GM18858 (cell line): ENCODE data around the gene KRT77.
"Not testable (repeated sequence)": the region's sequence is repeated elsewhere in the genome, so short reads cannot be mapped to it uniquely, and the experiment has no call there.

Experiments
- ATAC-seq: cut with Tn5 transposase; IDR thresholded peaks from one replicate; pipeline ENCODE4 v1.9.1; 2021; ENCODE audit not compliant: unreplicated experiment

KRT77 gene

GRCh38 chr12:52703424-52703823, at the start of gene KRT77:
KRT77 (minus strand) TSS chr12:52703524; CDS start chr12:52703434, 90 bp downstream.
- ATAC-seq, result no peak

DNA sequence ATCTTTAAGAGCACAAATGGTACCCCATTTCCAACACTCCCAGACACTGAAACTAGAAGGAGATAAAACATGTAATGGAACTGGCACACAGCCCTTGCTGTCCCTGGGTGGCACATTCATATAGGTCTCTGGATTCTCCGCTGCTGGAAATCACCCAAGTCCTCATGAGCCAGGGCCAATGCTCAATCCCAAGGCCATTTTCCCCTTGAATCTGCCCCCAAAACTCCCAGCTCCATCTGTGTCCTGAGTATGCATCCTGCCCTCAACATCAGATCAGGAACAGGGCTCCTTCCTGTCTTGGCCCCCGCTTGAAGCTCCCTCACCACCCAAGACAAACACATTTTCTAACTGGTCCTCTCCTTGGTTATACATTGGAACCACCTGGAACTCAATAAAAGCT, 49.2 kb upstream of the KRT77 start:
- no peak for ATAC-seq

DNA sequence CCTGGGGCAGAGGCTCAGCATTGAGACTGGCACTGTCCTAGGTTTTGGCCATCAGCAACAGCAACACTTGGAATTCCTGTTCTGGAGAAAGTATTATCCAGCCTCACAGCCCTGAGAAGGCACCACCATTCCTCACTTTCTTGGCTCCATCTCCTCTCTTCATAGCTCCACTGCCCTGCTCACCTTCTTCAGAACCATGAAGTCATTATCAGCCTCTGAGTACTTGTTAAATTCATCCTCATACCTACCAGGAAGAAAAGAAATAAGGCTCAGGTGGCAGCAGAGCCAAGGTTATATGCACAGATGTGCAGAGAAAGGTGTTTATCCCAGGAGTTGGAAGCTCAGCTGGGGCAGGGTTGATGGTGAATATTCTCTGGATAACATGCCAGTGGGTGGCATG, 48.5 kb upstream of the KRT77 start:
- no peak for ATAC-seq

- not testable (repeated sequence) for ATAC-seq
Measured at GRCh38 chr12:52750532-52750931, 47.2 kb upstream of the KRT77 start.

DNA sequence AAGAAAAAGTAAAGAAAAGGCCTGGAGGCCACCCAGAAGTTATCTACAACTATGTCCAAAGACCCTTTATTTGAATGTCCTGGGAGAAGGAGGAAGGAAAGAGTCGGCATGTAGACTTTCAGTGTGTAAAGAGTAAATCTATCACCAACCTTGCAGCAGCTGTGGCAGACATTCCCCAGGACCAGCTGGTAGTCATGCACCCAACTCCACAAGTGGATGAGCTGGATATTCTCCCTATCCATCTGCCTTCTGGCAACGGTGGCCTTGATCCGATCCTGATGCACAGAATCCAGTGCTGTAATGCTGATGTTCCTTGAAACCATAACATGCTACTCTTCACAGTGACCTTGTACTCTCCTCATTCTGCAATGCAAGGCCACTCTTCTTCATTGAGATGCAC, 46.5 kb upstream of the KRT77 start:
- ATAC-seq, result no peak

GRCh38 chr12:52748578-52748977, 45.3 kb upstream of the KRT77 start:
- no peak for ATAC-seq

DNA sequence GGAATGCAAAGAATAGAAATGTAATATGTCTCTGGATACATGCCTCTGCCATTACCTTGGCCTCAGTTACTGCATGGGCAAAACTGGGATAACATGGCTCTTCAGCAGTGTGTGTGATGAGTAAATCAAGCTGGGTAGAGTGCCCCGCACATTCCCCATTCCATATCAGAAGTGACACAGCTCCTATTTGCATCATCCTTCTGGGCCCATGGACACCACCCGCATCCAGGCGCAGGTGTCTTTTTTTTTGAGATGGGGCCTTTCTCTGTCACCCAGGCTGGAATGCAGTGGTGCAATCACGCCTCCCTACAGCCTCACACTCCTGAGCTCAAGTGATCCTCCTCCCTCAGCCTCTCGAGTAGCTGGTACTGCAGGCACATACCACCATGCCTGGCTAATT, 42.2 kb upstream of the KRT77 start:
- ATAC-seq, result no peak

DNA sequence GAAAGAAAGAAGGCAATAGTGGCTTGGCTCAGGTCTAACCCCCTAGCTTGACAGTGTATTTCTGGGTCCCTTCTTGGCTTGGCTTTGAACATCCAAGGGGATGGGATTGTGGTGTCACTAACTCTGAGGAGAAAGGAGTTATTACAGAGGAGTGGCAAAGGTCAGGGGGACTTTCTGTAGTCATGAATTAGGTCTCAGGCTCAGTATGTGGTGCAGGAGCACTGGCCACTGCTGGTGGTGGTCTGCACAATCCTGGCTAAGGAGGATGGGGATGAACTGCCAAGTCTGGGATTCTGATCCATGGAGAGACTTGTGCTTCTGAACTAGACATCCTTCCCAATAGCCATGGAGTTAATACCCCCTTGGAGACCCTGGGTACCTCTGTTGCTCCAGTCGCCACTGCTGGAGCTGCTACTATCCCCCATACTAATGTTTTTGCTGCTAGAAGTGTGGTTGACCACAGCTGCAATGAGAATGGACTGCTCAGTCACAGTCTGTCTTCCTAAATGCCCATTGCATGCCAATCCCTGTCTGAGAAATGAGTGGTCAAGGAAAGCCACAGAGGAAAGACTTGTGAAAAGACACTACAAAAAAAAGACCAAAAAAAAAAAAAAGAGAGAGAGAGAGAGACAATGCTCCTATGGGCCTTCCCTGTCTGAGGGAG, 41.3 kb upstream of the KRT77 start:
- ATAC-seq, result no peak

DNA sequence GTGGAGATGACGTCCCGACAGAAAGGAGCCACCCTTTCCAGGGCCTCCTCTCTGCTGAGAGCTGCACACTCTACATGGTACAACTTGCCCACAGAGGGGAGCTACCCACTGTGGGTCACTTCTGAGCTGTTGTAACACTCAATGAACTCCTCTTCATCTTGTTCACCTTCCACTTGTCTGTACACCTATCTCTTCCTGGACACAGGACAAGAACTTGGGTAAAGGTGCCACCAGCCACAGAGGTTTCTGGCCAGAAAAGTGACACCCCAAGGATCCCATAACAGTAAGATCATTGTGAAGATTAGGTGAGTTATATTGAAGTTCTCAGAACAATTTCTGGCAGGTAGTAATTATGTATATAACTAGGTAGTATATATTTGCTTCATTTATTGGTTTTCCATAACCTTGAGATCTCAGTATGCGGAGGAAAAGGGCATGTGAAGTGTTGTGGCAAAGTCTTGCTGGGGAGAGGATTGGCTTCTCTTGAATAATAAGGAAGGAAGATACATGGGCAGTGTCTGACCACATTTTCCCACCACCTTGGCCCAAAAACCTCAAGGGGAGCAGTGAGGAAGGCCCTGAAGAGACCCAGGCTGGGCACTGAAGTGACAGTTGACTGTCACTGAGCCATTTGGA, 39.6 kb upstream of the KRT77 start:
- ATAC-seq, result no peak

DNA sequence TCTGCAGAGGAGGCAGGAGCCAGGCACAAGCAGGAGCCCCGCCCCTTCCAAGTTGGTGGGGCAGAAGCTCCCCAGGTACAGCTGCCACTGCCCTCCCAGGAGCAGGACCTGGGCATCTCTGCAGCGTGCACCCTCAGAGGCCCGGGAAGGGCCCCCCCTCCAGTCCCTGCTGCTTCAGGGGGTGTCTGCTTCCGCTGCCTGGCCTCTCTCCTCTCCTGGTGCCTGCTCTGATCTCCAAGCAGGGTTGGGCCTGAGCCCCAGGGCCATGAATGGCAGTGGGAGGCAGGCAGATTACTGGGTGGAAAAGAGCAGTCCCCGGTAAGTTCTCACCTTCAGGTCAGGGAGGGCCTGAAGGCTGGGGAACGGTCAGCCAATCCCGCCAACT, 38.9 kb upstream of the KRT77 start:
- no peak for ATAC-seq

DNA sequence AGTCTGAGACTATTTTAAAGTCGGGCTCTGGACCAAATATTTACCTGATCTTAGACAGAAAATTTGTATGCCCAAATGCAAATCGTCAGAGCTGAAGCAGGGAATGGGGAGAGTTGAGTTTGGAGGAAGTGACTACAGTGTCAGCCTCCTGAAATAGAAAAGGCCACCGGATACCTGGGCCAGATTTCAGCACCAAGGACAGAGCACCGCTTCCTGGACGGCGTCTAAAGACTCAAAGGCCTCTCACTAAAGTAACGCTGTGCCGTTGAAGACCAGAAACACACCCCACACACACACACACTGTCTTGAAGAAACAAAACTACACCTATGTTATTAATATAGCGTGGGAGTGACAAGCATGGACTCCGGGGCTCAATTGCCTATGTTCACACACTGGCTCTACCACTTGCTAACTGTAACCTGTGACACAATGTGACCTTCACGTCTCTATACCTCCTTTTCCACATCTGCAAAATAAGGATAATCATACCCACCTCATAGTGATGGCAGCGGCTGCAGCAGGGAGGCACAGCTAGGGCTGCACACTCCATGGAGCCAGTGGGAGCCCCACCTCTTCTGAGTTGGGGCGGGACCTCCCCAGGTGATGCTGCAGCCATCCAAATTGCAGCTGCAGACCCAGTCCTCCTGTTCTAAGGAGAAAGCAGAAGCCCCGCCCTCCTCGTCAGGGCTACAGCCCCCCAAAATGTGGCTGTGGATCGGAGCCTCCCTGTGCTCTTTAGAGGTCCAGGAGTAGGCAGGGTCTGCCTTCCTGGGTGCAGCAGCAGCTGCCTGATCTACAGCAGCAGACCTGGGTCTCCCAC, 38.3 kb upstream of the KRT77 start:
- ATAC-seq, result no peak

DNA sequence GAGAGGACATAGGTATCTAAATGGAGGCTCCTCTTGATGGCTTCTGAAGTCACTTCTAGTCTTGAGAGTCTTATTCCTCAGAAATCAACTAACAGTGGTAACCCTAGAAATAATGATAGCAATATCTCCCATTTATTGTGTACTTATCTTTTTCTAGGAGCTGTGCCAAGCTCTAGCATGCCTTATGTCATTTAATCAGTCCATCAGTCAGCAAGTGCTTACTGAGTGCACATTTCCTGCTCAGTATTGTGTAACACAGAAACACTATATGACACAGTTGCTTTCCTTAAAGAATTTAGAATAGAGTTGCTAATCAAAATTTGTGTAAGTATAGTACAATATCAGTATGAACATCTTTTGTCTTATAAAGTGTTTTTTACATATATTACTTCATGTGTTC, 37.3 kb upstream of the KRT77 start:
- no peak for ATAC-seq

- no peak for ATAC-seq
Measured at GRCh38 chr12:52739963-52740362, 36.6 kb upstream of the KRT77 start.

GRCh38 chr12:52735816-52736632, 32.7 kb upstream of the KRT77 start:
- no peak for ATAC-seq

DNA sequence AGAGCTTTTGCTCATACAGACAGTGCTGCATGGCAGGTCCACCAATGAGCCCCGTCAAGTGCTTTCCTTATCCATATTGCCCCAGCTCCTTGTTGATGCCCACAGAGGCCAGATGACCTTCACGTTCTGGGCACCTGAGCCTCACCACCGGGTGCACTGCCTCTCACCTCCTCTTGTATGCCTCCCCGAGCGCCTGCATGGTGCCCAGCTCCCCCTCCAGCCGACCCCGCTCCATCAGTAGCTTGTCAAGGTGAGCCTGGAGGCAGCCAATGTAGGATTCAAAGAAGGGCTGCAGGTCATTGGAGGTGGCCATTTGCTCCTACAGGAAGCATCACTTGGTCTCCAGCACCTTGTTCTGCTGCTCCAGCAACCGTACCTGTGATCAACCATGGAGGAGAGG, 31.8 kb upstream of the KRT77 start:
- no peak for ATAC-seq

GRCh38 chr12:52730793-52731192, 27.5 kb upstream of the KRT77 start:
- no peak for ATAC-seq

DNA sequence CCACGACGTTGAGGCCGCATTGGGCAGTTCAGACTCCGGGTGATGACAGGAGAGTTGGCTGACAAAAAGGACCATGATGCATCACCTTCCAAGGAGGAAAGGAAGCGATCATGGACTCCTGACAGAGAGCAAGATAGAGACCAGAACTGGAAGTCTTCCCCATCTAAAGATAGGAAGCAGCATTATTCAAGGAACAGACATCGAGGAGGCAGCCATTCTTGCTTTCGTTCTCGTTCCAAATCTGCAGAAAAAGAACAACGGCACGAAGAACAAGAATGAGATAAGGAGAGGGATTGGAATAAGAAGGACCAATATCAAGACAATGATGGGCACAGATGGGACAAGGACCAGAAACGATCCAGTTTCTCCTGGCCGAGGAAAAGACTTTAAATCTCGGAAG, 27.1 kb upstream of the KRT77 start:
- no peak for ATAC-seq

DNA sequence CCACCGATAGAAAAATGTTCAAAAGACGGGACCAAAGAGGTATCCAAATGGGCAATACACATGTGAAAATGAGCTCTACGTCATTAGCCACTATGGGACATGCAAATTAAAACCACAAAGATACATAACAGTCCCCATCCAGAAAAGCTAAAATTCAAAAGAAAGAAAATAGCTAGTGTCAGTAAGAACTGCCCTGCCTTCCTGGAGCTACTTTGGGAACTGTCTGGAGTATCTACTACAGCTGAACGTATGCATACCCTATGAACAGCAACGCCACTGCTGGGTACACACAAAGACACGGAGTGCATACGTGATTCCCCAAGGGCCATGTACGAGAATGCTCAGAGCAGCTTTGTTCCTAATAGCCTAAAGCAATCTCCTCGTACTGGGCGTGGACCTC, 25.8 kb upstream of the KRT77 start:
- no peak for ATAC-seq

DNA sequence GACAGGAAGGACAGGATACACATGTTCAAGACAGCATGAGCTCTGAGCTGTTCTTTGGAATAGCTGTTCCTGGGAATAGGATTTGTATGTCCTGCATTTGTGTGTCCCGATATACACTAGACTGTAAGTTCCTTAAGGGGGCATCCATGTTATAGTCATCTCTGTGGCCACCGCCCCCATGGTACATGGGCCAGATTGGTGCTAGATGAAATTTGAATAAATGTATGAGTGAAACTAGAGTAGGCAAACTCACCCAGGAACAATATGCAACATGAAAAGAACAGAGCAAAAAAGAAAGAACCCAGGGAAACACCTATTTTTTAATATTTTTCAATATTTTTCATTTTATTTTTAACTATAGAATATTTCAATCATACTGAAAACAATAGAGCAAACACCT, 25.1 kb upstream of the KRT77 start:
- ATAC-seq, result no peak

DNA sequence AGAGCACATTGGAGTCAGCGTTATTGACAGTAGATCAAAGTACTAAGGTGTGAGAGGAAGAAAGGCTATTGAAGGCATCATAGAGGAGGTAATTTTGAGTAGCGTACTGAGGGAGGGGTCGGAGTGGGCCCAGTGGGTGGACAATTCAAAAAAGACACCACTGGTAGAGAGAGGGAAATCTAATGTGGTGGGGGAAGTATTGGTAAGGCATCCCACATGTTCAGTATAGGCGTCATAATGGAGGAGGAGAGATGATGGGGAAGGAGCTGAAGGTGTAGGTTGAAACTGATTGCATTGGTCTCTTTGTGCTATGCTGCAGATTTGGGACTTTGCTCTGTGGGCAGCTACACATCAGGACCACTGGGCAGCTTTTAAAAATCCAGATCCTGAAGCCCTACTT, 23.7 kb upstream of the KRT77 start:
- ATAC-seq, result no peak

GRCh38 chr12:52726451-52726850, 23.1 kb upstream of the KRT77 start:
- ATAC-seq, result no peak
